Anterior cingulate cortex (tissue), 58 donors: ENCODE results near the gene OR52E6.

Experiments
- DNase-seq, 58 donors: peaks; one replicate each; lab custom pipeline; 2025; lab: John Stamatoyannopoulos, UW

OR52E6 gene

GRCh38 chr11:5807580-5807979 lies 34.1 kb downstream of the OR52E6 start:
- DNase-seq, result no peak

GRCh38 chr11:5803982-5804381 lies 37.7 kb downstream of the OR52E6 start:
- no peak for DNase-seq

- DNase-seq, result no peak
Observed at GRCh38 chr11:5796541-5796940, 45.2 kb downstream of the OR52E6 start.

- DNase-seq, result no peak
Observed at GRCh38 chr11:5791165-5791564, 50.5 kb downstream of the OR52E6 start, which contains the start of gene OR52N1. OR52N1 (minus strand) TSS chr11:5791265; CDS start chr11:5788816, 2,449 bp downstream.
